PC-3 (cell line): ENCODE measurements around the gene METTL26.

Experiments used
- CTCF ChIP-seq: fragments of 300-600 bp; sonication (generic); conservative IDR thresholded peaks from 2 replicates; pipeline ENCODE4 v1.5.1; 2017; ENCODE audit warnings: antibody characterized with exemption, low read depth, mild to moderate bottlenecking, low read length
- EZH2 ChIP-seq: fragments of 300-600 bp; sonication (generic); IDR thresholded peaks from one replicate; pipeline ENCODE4 v1.6.1; 2017; ENCODE audit warnings: antibody characterized with exemption, mild to moderate bottlenecking, low read length; ENCODE audit not compliant: unreplicated experiment
- EZH2phosphoT487 ChIP-seq: fragments of 300-600 bp; sonication (generic); IDR thresholded peaks from 2 replicates; pipeline ENCODE4 v1.6.1; 2018; ENCODE audit warnings: mild to moderate bottlenecking, antibody characterized with exemption, low read length, borderline replicate concordance

- no peak for TF ChIP-seq CTCF
- TF ChIP-seq EZH2phosphoT487, result no peak
- TF ChIP-seq EZH2, result no peak
Observed at GRCh38 chr16:682493-683395, 46.6 kb upstream of the METTL26 start.
